ENCODE data around the gene ABHD5.
"Not testable (repeated sequence)": the region's sequence is repeated elsewhere in the genome, so short reads cannot be mapped to it uniquely, and the experiment has no call there.

Gene ABHD5

DNA sequence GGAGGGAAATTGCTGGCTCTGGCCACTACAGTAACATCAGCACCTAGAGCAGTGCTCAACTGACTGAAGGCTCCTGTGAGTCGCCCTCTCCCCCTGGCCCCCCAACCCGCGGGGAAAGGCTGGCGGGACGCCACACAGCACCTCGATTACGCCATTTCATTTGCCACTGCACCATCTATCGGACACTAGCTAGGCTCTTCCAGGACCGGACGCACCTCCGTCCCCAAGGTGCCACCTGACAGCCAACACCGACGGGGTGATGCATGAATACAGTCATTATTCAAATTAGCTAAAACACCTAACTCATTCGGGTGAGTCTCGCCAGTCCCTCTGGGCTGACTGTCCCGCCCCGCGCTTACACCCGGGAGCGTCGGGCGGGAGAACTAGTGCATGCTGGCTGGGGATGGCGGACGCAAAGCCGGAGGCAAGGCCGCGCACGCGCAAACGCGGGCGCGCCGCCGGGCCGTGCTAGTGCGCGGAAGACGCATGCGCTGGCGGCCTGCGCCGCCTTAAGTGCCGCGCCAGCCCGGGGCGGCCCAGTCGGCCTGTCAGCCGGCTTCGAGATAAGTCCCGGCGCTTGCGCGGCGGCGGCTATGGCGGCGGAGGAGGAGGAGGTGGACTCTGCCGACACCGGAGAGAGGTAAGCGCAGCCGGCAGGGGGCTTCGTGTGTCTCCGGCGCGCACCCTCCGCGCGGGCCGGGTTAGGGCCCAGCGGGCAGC, at the start of gene ABHD5:
Gene ABHD5, plus strand, starts transcription at position 539 of the 720 bp plus-strand sequence. Its CDS starts 55 bp downstream, at position 594.
- DNase-seq (ENCODE audit: low read depth): peak; percentile 88

GRCh38 chr3:43641306-43642114, 49.2 kb upstream of the ABHD5 start:
- no peak for DNase-seq (ENCODE audit: low read depth)

DNA sequence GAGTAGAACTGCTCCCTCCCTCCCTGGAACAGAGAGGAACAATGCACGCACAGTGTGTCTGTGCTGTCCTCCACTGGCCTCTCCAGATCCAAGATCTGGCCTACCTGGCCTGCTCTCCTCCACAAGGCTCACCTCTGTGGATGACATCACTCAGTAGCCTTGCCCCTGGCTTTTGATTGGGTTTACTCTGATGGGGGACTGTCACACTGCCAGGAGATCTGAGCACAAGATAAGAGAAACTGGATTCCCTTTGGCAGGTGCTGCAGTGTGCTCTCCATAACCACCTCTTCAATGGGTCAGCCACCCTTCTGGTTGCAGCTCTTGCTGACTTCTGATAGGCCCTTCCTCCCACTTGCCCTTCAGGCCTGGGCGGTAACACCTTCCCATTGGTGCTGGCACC, 46.3 kb upstream of the ABHD5 start:
- no peak for DNase-seq (ENCODE audit: low read depth)

DNA sequence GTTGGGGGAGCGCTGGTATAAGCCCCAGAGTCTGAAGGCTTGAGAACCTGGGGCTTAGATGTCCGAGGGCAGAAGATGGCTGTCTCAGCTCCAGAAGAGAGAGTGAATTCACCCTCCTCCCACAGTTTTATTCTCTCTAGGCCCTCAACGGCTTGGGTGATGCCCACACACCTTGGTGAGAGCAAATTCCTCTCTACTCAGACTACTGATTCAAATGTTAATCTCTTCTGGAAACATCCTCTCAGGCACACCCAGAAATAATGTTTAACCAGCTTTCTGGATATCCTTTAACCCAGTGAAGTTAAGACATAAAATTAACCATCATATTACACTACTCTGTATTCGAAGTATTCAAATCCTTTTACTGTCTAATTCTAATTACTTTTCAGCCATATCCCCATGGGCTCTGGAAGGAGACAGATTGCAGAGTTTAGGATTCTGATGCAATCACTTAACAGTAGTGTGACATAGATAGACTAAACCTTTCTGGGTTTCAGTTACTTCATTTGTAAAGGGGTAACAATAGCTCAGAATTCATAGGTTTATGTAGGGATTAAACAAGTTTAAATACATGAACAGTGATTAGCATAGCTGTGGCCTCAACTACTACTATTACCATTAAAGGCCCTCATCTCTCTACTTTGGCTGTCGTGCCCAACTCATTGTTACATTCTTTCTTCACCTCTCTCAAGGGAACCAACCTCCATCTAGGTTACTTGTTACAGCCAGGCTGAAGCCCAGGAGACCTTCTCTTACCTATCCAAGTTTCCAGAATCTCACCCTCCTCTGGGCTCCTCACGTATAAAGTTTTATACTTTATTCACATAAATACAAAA, 43.2 kb upstream of the ABHD5 start:
- DNase-seq (ENCODE audit: low read depth): no peak

GRCh38 chr3:43648957-43649356, 41.8 kb upstream of the ABHD5 start:
- no peak for DNase-seq (ENCODE audit: low read depth)

DNA sequence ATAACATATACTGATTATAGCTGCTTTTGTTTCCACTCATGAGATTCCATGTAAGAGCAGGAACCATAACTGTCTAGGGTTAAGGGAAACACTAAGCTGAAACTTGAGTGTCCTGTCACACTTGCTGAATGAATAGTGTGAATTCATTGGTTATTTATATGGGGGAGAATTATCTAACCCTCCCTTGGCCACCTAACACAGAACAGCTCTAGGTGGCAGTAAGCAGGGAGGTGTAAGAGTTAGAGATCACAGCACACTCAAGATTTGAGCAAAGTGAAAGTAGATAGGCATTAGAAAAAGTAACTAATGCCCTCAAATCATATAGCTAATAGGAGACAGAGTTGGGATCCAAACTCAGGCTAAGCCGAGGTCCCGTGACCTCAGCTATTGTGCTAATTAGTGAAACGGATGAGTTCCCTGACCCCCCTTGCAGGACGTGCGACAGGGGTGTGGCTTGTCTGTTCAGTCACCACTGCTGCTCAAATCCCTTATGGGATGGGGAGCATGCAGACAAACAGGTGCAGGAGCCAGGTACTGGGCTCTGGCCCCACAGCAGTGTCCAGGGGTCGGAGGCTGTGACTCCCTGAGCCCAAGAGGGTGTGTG, 41.3 kb upstream of the ABHD5 start:
- no peak for DNase-seq (ENCODE audit: low read depth)

DNA sequence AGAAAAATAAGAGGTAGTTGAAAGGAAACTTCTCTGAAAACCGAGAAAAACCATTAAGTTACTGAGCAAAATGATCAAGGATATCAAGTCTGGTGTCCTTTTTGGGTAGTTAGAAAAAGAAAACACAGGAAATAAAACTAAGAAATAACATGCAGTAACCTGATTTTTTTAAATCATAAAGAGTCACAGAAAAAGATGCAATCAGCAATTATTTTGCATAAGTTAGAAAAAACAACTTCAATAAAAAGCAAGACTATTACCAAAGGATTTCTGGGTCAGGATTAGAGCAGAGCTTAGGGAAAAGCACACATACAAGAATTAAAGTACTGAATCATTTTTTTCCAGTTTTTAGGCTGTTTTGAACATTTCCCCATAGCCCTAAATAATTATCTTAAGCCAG, 40.4 kb upstream of the ABHD5 start:
- DNase-seq (ENCODE audit: low read depth): no peak

GRCh38 chr3:43656390-43656789, 34.3 kb upstream of the ABHD5 start:
- not testable (repeated sequence) for DNase-seq (ENCODE audit: low read depth)

DNA sequence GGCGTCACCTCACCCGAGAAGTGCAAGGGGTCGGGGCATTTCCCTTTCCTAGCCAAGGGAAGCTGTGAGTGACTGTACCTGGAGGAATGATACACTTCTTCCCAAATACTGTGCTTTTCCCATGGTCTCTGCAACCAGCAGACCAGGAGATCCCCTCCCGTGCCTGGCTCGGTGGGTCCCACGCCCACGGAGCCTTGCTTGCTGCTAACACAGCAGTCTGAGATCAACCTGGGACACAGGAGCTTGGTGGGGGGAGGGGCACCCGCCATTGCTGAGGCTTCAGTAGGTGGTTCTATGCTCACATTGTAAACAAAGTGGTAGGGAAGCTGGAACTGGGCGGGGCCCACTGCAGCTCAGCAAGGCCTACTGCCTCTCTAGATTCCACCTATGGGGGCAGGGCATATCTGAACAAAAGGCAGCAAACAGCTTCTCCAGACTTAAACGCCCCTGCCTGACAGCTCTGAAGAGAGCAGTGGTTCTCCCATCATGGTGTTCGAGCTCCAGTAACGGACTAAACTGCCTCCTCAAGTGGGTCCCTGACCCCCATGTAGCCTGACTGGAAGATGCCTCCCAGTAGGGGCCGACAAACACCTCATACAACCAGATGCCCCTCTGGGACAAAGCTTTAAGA, 31.4 kb upstream of the ABHD5 start:
- no peak for DNase-seq (ENCODE audit: low read depth)

- not testable (repeated sequence) for DNase-seq (ENCODE audit: low read depth)
Measured at GRCh38 chr3:43661376-43661775, 29.4 kb upstream of the ABHD5 start.

- DNase-seq (ENCODE audit: low read depth): not testable (repeated sequence)
Measured at GRCh38 chr3:43665011-43665410, 25.7 kb upstream of the ABHD5 start.

DNA sequence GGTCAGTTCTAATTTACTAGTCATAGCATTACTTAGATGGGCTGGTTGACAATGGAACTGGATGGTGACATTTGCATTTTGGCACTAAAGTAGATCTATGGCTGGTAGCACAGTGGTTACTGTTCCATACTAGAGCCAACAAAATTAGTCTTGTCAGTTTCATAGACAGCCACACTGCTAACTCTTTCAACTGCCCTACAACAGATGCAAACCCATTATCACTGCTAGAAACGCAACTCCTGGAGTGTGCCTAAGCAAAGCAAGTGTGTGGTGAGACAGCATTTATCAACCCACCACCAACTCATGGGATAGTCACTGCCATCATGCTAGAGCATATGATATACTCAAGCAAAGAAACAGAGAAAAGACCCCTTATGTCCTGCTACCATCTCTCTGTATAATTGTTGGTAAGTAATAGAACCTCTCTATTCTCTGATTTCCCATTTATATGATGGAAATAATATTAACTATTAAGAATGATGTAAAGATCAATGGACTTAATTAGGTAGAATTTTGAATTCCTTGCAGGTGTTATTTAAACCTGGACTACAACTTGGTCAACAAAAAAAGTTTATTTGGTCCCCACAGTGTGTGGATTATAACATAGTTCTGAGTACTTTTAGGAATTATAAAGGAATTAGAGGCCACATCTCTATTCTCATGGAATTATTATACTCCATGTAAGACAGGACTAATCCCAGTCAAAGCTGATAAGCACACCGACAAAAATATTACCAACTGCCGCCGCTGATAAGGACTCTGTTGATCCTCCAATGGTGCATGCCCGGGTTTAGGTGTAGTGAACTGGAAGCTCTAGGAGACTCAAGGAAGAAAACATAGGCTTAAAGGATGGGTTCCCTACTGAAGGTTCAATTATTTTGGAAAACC, 19.9 kb upstream of the ABHD5 start:
- no peak for DNase-seq (ENCODE audit: low read depth)

DNA sequence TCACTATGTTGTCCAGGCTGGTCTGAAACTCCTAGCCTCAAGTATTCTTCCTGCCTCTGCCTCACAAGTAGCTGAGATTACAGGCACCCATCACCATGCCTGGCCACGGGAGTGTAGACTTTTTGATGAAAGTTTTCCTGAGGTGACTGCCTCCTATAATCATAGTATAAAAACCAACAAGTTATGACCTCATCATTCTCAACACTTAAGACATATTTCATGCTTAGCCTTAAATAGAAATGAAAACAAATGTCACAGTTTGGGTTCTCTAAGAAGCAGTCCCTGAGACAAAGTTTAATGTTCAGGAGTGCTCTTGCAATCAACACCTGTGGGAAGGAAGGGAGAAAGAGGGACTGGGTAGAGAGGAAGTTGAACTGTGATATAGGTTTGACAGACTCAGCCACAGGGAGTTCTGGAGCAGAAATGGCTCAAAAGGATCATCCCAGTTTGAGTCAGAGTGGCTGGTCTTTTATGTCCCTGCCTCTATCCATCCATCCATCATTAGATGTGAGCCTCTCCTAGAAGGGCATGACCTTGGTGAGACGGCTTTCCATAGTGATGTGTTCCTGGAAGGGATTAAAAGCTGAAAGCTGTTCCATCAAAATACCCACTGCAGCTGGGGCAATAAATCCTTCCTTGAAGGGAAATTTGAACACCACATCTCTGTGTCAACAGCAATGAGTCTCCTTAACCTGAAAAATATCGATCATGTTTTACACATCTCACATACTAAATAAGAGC, 16.2 kb upstream of the ABHD5 start:
- DNase-seq (ENCODE audit: low read depth): no peak

DNA sequence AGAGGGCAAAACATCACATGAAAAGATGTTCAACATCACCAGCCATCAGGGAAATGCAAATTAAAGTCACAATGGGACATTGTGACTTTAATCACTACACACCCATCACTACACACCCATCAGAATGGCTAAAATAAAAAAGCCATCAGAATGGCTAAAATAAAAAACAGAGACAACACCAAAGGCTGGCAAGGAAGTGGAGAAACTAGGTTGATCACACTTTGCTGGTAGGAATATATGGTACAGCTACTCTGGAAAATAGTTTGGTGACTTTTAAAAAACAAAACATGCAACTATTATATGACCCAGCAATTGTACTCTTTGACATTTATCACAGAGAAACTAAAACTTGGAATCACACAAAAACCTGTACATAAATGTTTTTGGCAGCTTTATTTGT, 15.1 kb upstream of the ABHD5 start:
- no peak for DNase-seq (ENCODE audit: low read depth)

DNA sequence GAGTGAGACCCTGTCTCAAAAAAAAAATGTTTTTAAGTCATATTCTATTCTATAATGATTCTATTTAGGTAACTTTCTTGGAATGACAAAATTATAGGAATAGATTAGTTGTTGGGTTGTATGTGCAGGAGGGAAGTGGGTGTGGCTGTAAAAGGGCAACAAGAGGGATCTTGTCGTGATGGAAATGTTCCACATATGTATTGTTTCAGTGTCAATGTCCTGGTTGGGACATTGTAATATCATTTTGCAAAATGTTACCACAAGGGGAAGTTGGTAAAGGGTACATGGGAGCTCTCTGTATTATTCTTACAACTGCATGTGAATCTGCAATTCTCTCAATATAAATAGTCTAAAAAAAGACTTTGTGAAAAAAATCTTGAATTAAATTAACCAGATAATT, 14.3 kb upstream of the ABHD5 start:
- DNase-seq (ENCODE audit: low read depth): no peak

GRCh38 chr3:43678375-43678774, 12.4 kb upstream of the ABHD5 start:
- DNase-seq (ENCODE audit: low read depth): not testable (repeated sequence)

DNA sequence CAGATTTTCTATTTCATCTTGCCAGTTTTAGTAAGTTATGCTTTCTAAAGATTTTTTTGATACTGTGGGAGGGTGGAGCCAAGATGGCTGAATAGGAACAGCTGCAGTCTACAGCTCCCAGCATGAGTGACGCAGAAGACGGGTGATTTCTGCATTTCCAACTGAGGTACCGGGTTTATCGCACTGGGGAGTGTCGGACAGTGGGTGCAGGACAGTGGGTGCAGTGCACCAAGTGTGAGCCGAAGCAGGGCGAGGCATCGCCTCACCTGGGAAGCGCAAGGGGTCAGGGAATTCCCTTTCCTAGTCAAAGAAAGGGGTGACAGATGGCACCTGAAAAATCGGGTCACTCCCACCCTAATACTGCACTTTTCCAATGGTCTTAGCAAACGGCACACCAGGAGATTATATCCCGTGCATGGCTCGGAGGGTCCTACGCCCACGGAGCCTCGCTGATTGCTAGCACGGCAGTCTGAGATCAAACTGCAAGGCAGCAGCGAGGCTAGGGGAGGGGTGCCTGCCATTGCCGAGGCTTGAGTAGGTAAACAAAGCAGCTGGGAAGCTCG, 11.8 kb upstream of the ABHD5 start:
- not testable (repeated sequence) for DNase-seq (ENCODE audit: low read depth)

GRCh38 chr3:43680857-43681256, 9.9 kb upstream of the ABHD5 start:
- DNase-seq (ENCODE audit: low read depth): not testable (repeated sequence)

GRCh38 chr3:43684944-43685343, 5.8 kb upstream of the ABHD5 start:
- no peak for DNase-seq (ENCODE audit: low read depth)

- no peak for DNase-seq (ENCODE audit: low read depth)
Measured at GRCh38 chr3:43685921-43686320, 4.8 kb upstream of the ABHD5 start.
